GM18951 (cell line): ENCODE measurements around the gene IFT88.

Experiments used
- POLR2A ChIP-seq: IDR thresholded peaks from 4 replicates; pipeline ENCODE4 v1.6.1; 2011; ENCODE audit warnings: mild to moderate bottlenecking; ENCODE audit not compliant: insufficient read length, insufficient read depth; ENCODE audit errors: extremely low read depth
- in situ Hi-C: fragments of 300-500 bp; cut with MboI; formaldehyde crosslinking; loops from one replicate; pipeline ENCODE4 v1.12.0; 2022; ENCODE audit warnings: low sequenced_read_pairs, mixed read lengths, inconsistent platforms; ENCODE audit not compliant: unreplicated experiment

Gene IFT88

DNA sequence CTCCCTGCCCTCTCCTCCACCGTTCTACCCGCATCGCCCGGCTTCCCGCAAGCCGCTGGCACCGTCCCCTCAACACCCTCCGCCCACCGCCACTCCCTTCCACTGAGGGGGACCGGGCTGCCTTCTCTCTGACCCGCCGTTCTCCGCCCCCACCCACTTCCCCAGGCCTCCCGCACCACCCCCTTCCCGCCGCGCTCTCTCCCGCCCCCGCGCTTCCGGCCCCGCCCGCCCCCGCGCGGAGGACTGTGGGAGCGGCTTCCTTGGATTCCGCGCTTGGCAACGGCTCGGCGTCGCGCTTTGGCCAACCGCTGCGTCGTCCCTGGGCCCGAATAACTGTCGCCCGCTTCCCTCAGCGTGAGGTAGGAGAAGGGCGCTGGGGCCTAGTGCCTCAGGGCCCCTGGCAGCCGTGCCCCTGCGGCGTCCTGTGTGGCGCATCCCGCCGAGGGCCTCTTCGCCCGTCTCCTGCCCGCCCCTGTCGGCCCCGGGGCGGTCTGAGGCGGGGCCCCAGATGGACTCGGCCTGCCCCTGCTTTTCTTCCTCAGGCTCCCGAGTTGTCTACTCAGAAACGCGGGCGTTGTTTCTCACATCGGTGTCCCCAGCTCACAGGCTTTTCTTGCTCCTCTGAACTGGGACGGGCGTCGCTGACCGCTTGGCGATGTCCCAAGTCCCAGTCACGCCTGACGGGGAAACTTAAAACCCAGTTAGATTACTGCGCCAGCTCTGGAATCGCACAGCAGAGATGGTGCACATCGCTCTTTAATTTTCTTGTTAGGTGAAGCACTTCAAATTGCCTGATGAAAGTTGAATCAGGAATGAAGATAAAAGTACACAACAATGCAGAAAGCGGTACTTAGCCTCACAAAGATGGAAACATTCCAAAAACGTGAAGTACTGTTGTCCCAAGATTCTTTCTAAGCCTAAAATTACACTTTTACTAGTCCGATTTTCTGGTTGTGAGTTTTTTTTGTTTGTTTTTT lies at the start of gene IFT88:
IFT88 (plus strand) TSS at position 260 of the 977 bp plus-strand sequence. CDS start 7,229 bp downstream, outside the sequence.
- in situ Hi-C loops: no loop called here
- TF ChIP-seq POLR2A: peak; percentile 62

- no peak for TF ChIP-seq POLR2A
- in situ Hi-C loops: no loop called here
These were observed 48.3 kb upstream of the IFT88 start for GRCh38 chr13:20518660-20519100.

- in situ Hi-C loops: no loop called here
- TF ChIP-seq POLR2A: no peak
These were observed 47.1 kb upstream of the IFT88 start for GRCh38 chr13:20519875-20520274.

DNA sequence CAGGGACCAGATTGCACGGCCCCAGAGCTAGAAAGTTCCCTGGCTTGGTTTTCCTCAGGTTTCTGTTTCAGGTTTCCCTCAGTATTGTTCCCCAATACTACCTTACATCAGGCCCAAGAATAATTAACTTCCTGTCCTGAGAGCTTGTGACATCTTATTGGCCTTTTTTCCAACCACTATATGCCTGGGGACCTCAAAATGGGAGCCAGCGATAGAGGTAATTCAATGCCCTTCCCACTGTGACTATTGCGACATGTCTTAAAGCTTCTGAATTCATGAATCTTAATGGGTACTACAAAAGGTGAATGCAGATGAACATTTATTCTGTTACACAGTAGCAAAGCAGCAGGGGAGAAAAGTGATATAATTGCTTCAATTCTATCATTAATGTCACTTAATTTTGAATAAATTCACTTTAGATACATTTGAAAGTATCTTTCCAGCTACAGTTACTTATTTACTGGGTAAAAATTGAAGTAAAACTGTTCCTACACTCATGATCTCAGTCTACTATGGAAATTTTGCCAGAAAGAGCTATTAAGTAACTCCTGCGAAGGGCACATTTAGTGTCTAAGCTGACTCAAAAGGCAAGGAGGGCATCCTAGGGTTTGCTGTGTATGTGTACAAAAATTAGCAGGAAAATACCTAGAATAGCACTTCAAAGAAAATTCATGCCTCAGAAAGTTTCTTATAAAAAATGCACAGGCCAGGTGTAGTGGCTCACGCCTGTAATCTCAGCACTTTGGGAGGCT lies 45.4 kb upstream of the IFT88 start:
- no peak for TF ChIP-seq POLR2A
- in situ Hi-C loops: no loop called here

GRCh38 chr13:20525144-20525600 lies 41.8 kb upstream of the IFT88 start:
- no peak for TF ChIP-seq POLR2A
- in situ Hi-C loops: no loop called here

DNA sequence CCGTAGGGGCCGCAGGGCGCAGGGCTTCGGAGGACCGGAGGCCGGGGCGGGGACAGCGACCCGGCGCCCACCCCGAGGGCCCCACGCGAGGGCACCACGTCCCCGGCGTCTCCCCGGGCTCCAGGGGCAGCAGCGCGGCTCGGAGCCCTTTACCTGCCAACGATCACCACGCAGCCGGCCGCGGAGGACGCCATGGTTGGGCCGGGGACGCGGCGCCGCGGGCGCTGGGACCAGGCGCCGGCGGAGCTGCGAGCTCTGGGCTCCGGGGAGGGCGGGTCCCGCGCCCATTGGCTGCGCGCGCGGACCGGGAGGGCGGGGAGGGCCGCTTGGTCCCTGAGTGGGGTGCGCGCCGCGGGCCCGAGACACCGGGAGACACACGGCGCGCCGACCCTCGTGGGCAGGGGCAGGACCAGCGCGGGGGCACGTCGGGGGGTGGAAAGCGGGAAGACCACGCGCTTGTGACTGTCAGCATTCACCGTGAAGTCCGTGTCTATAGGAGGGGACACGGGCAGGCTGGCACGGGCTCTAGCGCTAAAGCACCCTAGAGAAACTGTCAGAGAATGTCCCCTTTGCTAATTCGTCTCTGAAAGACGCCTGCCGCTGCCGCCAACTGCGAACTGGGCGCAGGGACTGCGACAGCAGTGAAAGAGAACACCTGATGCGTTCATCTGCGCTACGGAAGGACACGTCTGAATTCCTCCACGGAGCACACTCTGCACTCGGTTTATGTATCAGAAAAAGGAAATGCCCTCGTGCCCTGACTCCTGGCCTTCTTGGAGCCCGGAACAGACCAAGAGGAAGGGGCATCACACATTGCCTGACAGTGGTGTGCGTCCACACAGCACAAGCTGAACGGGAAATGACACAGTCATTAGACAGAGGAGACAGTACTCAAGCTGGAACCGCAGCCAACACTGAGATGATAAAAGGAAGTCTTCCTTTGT lies 41.1 kb upstream of the IFT88 start, which contains the start of gene CRYL1:
CRYL1 (minus strand) TSS at position 257 of the 944 bp plus-strand sequence; CDS start at position 194, 63 bp downstream.
- peak; percentile 85 for TF ChIP-seq POLR2A
- in situ Hi-C loops: no loop called here

GRCh38 chr13:20526664-20527063 lies 40.3 kb upstream of the IFT88 start:
- no peak for TF ChIP-seq POLR2A
- in situ Hi-C loops: no loop called here

GRCh38 chr13:20528452-20528851 lies 38.5 kb upstream of the IFT88 start:
- in situ Hi-C loops: no loop called here
- no peak for TF ChIP-seq POLR2A

GRCh38 chr13:20534038-20534608 lies 32.8 kb upstream of the IFT88 start:
- no peak for TF ChIP-seq POLR2A

DNA sequence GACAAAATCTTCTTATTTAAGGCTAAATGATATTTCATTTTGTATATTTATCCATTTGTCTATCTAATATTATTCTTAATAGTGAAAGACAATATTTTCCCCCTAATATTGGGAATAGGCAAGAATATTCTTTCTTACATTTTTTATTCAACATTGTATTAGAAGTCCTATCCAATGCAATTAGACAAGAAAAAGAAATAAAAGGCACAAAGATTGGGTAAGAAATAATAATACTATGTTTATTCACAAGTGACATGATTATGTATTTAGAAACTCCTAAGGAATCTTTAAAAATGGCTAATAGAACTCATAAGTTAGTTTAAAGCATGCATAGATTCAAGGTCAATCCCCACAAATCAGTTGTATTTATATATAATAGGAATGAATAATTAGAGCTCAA lies 30.0 kb upstream of the IFT88 start:
- in situ Hi-C loops: no loop called here

More at GRCh38 chr13:20534038-20534608, 32.8 kb upstream of the IFT88 start:
- in situ Hi-C loops: no loop called here

DNA sequence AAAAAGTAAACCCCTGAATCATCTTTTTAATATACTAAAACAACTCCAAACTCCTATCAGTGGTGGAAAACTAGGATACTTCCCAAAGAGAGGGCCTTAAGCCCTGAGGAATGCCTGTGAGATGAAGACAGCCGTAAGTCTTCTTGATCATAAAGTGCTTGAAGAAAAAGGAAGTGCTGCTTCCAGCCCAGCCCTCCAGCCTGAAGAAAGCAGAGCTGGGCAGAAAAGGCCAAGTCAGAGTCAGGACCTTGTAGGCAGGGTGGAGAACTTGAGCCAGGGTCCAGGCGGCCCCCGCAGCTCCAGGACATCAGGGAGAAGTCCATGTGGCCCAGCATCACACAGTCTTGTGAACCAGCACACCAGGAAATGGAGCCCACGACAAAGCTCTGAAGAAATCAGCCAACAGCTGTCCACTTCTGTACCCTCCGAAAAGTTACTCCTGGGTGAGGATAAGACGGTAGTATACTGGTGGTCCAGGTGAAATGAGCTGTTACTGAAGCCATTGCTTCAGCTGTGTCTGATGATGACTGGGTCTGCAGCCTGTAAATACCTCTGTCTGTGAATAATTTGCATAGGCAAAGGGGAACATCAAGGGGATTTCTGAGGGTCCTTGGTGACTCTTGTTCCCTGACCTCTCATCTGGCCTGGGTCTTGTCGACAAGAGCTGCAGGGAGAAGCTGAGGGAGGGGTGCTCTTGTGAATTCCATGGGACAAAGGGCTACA lies 22.6 kb upstream of the IFT88 start:
- in situ Hi-C loops: no loop called here
- no peak for TF ChIP-seq POLR2A

More for the DNA sequence above, 30.0 kb upstream of the IFT88 start:
- no peak for TF ChIP-seq POLR2A
